A673 (cell line): ENCODE data around the gene OTOA. TPM values are rescaled to one million over a fixed set of nuclear protein-coding genes. Genes with fewer than 3 reads are reported as not detected.
"Not testable (repeated sequence)": the region's sequence is repeated elsewhere in the genome, so short reads cannot be mapped to it uniquely, and the experiment has no call there.

Experiments
- BruUV-seq: library from RNA; stranded (reverse); fragments of 400-500 nt; replicated peaks from 2 replicates; lab custom pipeline; 2021; lab: Mats Ljungman, UMichigan
- CTCF ChIA-PET: fragments of 300-600 bp; sonication (Branson Sonifier 250); formaldehyde crosslinking; loops from one replicate; lab custom pipeline; 2022; ENCODE audit warnings: antibody characterized with exemption; lab: Charles Lee
- POLR2A ChIA-PET: fragments of 300-600 bp; sonication (Branson Sonifier 250); formaldehyde crosslinking; loops from one replicate; lab custom pipeline; 2022; ENCODE audit warnings: antibody characterized with exemption; ENCODE audit not compliant: low non-redundant PET; lab: Charles Lee
- DNase-seq: peaks from one replicate; pipeline ENCODE4 v3.0.0-alpha.2; 2015; ENCODE audit warnings: low spot score
- H3K27ac ChIP-seq: fragments of 200-600 bp; sonication (generic); 2 replicates; pipeline ENCODE4 v1.5.1; 2016; ENCODE audit warnings: mixed run types, low read depth, mild to moderate bottlenecking, mixed read lengths, antibody characterized with exemption, low read length; ENCODE audit not compliant: poor library complexity, severe bottlenecking
- H3K27me3 ChIP-seq: fragments of 200-600 bp; sonication (generic); replicated peaks from 2 replicates; pipeline ENCODE4 v1.6.1; 2017; ENCODE audit warnings: mixed run types, low read depth, mild to moderate bottlenecking, mixed read lengths, antibody characterized with exemption, low read length; ENCODE audit not compliant: insufficient read depth, poor library complexity
- H3K36me3 ChIP-seq: fragments of 200-600 bp; sonication (generic); 2 replicates; pipeline ENCODE4 v1.6.1; 2016; ENCODE audit warnings: mixed run types, mild to moderate bottlenecking, mixed read lengths, antibody characterized with exemption, low read length; ENCODE audit not compliant: insufficient read depth, poor library complexity, severe bottlenecking
- H3K4me1 ChIP-seq: fragments of 200-600 bp; sonication (generic); 2 replicates; pipeline ENCODE4 v1.6.1; 2017; ENCODE audit warnings: mixed run types, mild to moderate bottlenecking, mixed read lengths, antibody characterized with exemption, low read length; ENCODE audit not compliant: insufficient read depth, poor library complexity, severe bottlenecking
- H3K4me3 ChIP-seq: fragments of 200-600 bp; sonication (generic); 2 replicates; pipeline ENCODE4 v1.5.1; 2016; ENCODE audit warnings: low read depth, mixed run types, mild to moderate bottlenecking, mixed read lengths, low read length; ENCODE audit not compliant: poor library complexity, severe bottlenecking
- H3K9me3 ChIP-seq: fragments of 200-600 bp; sonication (generic); 2 replicates; pipeline ENCODE4 v1.6.1; 2016; ENCODE audit warnings: mixed run types, low read depth, mild to moderate bottlenecking, mixed read lengths, antibody characterized with exemption, low read length; ENCODE audit not compliant: poor library complexity, severe bottlenecking
- CTCF ChIP-seq: fragments of 300-800, 200-600 bp; sonication (generic); conservative IDR thresholded peaks from 2 replicates; pipeline ENCODE4 v1.5.1; 2017; ENCODE audit warnings: low read depth, mild to moderate bottlenecking, antibody characterized with exemption, low read length, moderate library complexity, mixed read lengths
- EZH2 ChIP-seq: fragments of 200-600 bp; sonication (generic); IDR thresholded peaks from 2 replicates; pipeline ENCODE4 v1.6.1; 2017; ENCODE audit warnings: borderline replicate concordance, low read depth, mild to moderate bottlenecking, mixed read lengths, antibody characterized with exemption, low read length; ENCODE audit not compliant: poor library complexity, severe bottlenecking
- intact Hi-C: fragments of 100-400 bp; cut with micrococcal nuclease; formaldehyde crosslinking; loops from one replicate; pipeline ENCODE4 v1.10.0; 2022; ENCODE audit not compliant: unreplicated experiment
- total RNA-seq: library from RNA; stranded (reverse); gene quantifications from 2 replicates; pipeline ENCODE4 v1.2.3, GENCODE V29; 2021

The OTOA gene
- total RNA-seq, 1 experiment from 2014 or later: 0.13 TPM

DNA sequence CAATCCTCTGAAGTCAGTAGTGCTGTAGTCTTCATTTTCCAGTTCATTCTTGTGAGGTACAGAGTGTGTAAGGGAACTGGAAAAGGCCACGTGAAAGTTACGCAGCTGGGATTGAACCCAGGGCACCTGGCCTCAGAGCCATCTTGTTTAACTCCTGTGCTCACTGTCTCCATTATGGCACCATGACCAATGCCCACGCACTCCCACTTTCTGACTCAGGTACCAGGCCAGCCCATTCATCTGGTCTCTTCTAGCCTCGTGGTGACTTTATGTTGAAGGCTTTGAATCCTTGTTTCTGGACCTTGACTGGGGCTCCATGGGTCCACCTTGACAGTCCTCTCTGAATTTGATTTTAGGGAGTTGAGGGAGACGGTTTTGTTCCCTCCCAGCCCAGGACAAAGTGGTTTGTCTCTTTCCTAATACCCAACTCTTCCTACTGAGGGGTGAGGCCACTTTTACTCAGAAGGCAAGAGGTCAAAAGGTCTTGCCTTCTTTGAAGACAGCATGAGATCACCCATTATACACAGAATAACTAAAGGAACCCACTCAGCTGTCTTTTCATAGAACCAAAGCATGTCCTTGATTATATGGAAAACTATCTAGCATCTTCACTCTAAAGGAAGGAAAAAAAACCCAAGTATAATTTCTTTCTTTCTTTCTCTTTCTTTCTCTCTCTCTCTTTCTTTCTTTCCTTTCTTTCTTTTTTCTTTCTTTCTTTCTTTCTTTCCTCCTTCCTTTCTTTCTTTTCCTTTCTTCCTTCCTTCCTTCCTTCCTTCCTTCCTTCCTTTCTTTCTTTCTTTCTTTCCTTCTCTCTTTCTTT, 50.0 kb downstream of the OTOA start:
- H3K4me3 ChIP-seq: no peak overlapping the region
- H3K9me3 ChIP-seq: no peaks in the 10 kb centered on the region
- no TSS peak for BruUV-seq
- no peak overlapping the region for H3K27ac ChIP-seq
- no peaks in the 10 kb centered on the region for H3K4me1 ChIP-seq
- CTCF ChIA-PET: no interaction called here
- intact Hi-C loops: no loop called here
- no peak for DNase-seq
- no peaks in the 10 kb centered on the region for H3K27me3 ChIP-seq
- TF ChIP-seq EZH2: no peak
- no peak for TF ChIP-seq CTCF
- POLR2A ChIA-PET: no interaction called here
- H3K36me3 ChIP-seq: no peaks in the 10 kb centered on the region

GRCh38 chr16:21714369-21714618, 50.5 kb downstream of the OTOA start:
- CTCF ChIA-PET, H3K27ac ChIP-seq, intact Hi-C loops, H3K4me3 ChIP-seq, H3K36me3 ChIP-seq, H3K27me3 ChIP-seq, H3K9me3 ChIP-seq, BruUV-seq, H3K4me1 ChIP-seq, POLR2A ChIA-PET, DNase-seq: not testable (repeated sequence)

DNA sequence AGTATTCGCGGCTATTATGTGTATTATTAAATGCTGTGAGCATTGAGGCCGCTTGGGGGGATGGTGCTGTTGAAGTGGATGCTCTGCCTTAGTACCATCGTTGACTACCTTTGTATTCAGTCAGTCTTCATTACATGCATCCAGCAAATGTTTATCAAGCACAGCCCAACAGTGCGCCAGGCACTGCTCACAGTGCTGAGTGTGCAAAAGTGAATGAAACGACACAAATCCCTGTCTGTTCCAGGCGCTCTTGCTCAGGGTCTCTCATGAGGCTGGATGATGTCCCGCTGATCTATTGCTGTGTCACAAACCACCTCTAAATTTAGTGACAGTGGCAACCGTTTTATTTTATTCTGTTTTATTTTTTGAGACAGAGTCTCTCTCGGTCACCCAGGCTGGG, 53.8 kb downstream of the OTOA start:
- intact Hi-C loops: no loop called here
- H3K36me3 ChIP-seq: no peaks in the 10 kb centered on the region
- no peaks in the 10 kb centered on the region for H3K9me3 ChIP-seq
- H3K4me1 ChIP-seq: no peaks in the 10 kb centered on the region
- no TSS peak for BruUV-seq
- DNase-seq: no peak
- H3K27me3 ChIP-seq: no peaks in the 10 kb centered on the region
- TF ChIP-seq EZH2 (no peak), CTCF (no peak)
- ChIA-PET POLR2A (no interaction called here), CTCF (no interaction called here)
- no peak overlapping the region for H3K4me3 ChIP-seq
- H3K27ac ChIP-seq: no peak overlapping the region

DNA sequence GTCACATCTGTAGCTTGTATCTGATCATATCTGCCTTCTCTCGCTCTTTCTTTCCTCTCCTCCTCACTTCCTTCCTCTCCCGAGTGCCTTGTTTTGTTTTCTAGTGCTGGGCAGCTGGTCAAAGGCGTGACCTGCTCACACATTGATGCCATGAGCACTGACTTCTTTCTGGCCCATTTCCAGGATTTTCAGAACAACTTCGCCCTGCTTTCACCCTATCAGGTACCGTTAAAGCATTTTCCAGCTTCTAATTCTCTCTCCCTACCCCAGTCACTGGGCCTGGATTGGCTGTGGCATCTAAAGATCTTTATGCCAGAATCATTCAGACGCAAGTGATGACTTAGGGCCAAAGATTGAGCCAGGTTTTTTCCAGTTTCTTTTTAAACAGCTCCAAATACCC, 55.5 kb downstream of the OTOA start:
- TF ChIP-seq CTCF (no peak), EZH2 (no peak)
- ChIA-PET CTCF (no interaction called here), POLR2A (no interaction called here)
- intact Hi-C loops: no loop called here
- H3K36me3 ChIP-seq: no peaks in the 10 kb centered on the region
- no peaks in the 10 kb centered on the region for H3K9me3 ChIP-seq
- H3K27me3 ChIP-seq: no peaks in the 10 kb centered on the region
- H3K4me1 ChIP-seq: no peaks in the 10 kb centered on the region
- H3K27ac ChIP-seq: no peak overlapping the region
- no peak overlapping the region for H3K4me3 ChIP-seq
- no peak for DNase-seq
- BruUV-seq: no TSS peak
